NCI-H1417 treated with DMSO at 0.1 percent for 48 hours (cell line): Measurements from ENCODE around the gene PXK.
"Not testable (repeated sequence)": the region's sequence is repeated elsewhere in the genome, so short reads cannot be mapped to it uniquely, and the experiment has no call there.

Experiments used
- DNase-seq: peaks from one replicate; lab custom pipeline; 2025; lab: John Stamatoyannopoulos, UW

PXK gene

DNA sequence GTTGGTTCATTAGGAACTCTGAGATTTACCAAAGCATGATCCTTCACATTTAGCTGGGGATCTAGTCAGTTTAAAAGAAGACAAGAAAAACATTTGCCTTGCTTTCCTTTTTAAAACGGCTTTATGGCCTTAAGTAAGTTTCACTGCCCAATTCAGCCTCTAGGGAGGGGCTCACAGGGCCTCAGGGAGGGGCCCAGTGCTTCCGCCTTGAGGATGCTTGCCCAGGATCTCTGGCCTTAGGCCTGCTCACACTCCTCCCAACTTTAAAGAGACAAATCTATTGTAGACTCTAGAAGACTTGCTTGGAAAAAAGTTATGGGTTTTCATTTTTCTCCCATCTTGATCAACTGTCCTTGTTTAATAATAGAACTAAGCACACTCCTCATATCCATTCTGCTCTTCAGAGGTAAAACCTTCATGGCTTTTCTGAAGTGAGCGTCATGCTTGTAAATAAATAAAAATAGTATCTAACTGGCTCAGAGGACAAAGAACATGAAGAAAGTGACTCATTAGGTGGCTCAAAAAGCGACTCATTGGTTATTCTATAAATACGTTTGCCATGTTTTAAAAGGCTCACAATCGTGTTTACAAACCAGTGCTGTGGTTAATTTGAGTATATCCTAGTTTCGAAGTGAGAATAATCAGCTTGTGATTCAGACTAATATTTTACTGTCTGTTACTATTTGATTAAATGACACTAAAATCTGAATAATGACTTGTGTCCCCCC, 87.3 kb downstream of the PXK start:
- no peak for DNase-seq

DNA sequence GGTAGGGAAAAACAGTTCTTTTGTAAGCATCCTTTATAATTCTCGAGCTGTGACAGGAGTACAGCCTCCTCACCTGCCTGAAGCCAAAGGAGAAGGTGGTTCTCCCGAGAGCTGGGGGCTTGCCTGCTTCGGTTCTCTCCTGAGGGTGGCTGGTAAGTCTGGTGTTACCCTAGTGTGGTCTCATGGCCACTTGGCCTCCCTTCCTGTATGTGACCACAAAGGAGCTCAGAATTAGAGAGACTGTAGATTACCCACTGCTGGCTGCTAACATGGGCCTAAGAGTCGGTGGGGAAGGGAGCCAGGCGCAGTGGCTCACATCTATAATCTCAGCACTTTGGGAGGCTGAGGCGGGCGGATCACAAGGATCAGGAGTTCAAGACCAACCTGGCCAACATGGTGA, 88.3 kb downstream of the PXK start:
- no peak for DNase-seq

DNA sequence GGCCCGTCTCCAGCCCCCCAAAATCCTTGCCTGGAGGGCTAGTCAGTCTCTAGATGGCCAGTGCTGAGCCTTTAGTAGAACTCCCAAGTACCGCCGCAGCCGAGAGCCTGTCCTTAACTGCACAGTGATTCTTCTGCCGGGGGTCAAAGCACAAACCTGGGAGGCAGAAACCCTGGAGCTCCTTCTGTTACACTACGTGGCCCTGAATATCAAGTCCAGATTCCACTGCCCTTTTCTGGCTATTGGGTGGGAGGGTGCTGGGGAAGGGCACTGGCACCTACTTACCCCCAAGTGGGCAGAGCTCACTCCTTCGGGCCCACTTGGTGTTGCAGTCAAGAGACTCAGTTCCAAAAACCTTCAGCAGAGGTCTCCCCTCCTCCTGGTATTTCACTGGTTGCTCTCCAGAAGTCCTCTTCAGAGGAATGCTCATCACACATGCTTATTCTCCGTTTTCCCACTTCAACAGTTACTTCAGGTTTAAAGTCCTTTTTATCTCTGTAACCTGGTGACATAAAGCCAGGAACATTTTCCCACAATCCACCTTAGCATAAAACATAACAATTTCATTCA, 90.1 kb downstream of the PXK start:
- DNase-seq, result no peak

DNA sequence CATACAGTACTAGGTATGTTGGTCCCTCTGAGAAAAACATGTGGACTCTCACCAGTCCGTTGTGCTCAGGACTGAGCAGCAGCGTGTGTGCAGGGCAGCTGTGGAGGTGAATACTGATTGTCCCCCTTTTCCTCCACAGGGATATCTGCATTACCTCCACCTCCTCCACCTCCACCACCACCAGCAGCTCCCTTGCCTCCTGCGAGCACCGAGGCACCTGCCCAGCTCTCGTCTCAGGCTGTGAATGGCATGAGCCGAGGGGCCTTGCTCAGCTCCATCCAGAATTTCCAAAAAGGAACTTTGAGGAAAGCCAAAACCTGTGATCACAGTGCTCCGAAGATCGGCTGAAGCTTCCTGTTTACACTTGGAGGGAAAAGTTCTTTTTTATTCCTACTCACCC, 91.9 kb downstream of the PXK start:
- no peak for DNase-seq

DNA sequence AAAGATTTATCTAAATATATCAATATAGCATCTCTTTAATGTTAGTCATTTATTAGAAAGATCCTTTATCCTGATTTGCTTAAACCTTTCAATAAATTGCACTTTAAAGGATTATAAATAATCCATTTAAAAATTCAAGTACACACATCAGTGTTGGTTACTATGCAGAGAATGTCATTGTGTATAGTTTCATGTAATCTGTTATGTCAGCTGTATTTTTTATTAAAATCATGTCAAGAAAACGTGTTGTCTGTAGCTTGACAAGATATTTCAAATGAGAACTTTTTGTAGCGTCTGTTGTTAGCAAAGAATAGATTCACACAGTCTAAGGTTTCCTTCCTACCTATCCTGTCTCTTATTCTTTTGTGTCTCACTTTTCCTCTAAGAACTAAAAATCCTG, 93.1 kb downstream of the PXK start:
- DNase-seq, result no peak

DNA sequence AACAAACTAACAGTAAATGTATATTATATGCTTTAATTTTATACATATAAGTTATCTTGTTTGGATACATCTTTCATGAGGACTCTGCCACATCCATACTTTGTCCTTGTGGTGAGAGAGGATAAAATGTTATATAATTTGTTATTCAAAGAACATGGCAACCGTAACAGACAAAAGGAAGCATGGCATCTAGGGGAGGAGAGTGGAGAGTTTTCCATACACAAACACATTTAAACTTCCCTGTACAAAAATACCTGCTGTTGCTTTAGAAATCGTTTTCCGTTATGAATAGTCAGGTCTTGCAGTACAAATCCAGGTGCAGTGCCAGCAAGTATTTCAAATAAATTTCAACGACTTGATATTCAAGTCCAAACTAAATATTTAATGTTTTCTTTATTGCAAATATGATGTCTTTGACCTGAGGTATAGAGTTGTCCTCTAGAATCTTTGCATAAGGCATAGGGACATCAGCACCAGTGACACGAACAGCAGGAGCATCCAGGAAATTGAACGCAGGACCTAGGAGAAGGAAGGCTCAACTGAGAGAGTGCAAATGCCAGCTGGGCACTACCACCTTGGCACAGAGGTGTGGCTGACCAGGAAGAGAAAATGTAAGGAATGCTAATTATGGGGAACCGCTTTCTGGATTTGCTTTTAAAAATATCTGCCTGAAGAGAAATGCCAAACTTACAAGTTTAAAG, 95.1 kb downstream of the PXK start:
- no peak for DNase-seq

DNA sequence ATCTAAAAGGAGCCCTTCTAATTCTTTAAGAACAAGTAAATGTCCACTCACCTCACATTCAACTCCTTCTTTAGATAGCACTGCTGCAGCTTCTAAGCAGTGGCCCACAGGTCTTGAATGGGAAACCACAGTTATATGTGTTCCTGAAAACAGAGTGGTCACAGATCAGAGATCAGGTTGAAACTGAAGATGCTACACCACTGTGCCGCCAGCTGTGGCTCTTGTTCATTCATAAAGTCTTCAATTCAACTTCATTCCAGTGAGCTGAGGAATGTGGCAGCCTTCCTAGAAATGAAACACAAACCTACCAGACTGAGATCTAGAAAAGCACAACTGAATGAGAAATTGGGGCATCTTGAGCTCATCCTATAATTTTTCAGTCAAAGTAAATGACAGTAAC, 97.0 kb downstream of the PXK start:
- no peak for DNase-seq

DNA sequence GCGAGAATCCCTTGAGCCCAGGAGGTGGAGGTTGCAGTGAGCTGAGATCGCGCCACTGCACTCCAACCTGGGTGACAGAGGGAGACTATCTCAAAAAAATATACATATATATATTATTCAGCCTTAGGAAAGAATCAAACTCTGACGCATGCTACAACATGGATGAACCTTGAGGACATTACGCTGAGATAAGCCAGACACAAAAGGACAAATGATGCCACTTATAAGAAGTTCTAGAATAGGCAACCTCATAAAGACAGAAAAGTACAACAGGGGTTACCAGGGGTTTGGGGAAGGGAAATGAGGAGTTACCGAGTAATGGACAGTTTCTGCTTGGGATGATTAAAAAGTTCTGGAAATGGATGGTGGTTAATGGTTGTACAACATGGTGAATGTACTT, 100.2 kb downstream of the PXK start:
- DNase-seq, result no peak

DNA sequence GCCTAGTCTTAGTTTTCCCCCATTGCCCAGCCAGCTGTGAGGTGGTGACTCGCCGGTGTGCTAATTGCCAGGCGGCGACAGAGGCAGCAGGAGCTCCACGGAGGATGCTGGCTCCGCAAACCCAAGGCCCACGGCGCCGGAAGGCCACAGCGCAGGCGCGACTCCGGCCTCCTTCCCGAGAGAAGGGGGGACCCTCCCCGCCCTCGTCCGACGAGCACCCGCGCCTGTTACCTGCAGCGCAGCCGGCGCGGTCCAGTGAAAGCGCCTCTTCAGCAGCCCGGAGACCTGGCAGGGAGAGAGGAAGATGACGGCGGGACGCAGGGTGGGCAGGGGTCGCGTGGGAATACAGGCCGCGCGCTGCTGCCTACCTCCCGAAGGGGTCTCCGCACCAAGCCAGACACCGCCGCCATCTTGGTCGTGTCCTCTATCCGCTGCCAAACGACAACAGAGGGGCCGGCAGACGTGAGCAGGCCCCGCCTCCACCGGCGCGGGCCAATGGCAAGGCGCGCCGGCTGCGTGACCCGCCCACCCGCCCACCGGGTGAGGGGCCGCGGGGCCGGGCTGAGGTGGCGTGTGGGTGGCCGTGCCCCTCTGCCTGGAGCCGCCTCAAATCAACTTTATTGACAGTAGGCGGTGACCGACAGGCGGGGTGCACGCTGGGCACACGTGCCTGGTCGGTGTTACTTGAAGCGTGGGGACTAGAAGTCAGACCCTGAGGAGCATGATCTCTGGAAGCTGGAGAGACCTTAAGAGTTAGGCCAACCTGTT, 100.9 kb downstream of the PXK start, which contains the start of gene PDHB:
PDHB (minus strand) TSS at position 433 of the 768 bp plus-strand sequence; CDS start at position 410, 23 bp downstream.
- peak; percentile 35 for DNase-seq

DNA sequence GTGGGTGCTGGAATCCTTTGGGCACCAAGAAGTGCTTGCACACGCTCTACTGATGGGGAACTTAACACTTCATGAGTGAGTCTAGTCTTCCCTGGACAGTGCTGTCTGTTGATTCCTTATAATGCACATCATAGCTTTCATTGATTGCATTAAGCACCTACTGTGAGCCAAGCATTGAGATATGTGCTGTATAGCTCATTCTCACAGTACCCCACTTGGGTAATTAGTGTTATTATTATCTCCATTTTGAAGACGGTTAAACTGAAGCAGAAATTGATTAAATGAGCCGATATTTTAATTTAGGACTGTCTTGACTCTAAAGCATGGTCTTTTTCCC, 101.4 kb downstream of the PXK start:
- no peak for DNase-seq

DNA sequence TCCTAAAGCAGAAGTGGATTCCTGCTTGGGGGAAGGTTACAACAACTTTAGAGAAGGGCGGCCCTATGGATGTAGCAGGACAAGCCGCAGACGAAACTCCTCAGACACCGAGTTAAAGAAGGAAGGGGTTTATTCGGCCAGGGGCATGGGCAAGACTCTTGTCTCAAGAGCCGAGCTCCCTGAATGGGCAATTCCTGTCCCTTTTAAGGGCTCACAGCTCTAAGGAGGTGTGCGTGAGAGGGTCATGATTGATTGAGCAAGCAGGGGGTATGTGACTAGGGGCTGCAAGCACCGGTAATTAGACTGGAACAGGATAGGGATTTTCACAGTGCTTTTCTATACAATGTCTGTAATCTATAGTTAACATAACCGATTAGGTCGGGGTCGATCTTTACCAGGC, 101.8 kb downstream of the PXK start:
- no peak for DNase-seq

DNA sequence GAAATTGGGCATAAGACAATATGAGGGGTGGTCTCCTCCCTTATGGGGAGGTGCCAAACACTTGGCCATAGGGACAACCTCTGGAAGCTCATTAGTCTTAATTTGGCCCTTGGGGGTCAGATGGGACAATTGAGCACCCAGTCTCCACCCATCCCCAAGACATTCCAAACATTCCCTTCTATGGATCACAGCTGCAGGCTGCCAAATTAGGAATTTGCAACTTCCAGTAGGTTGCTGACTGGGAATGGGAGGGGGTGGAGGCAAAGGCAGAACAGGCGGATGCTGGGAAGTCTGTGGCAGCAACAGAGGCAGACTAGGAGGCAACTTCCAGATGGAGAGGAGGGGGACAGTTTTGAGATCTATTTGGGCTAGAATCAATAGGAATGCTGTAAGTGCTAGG, 102.3 kb downstream of the PXK start:
- no peak for DNase-seq

DNA sequence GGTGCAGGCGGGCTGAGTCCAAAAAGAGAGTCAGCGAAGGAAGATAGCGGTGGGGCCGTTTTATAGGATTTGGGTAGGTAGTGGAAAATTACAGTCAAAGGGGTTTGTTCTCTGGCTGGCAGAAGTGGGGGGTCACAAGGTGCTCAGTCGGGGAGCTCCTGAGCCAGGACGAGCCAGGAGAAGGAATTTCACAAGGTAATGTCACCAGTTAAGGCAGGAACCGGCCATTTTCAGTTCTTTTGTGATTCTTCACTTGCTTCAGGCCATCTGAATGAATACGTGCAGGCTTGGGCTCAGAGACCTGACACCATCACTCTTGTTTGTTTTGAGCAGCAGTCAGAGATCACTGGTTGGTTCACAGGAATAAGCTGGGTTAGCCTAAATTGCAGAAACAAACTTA, 104.6 kb downstream of the PXK start:
- not testable (repeated sequence) for DNase-seq

DNA sequence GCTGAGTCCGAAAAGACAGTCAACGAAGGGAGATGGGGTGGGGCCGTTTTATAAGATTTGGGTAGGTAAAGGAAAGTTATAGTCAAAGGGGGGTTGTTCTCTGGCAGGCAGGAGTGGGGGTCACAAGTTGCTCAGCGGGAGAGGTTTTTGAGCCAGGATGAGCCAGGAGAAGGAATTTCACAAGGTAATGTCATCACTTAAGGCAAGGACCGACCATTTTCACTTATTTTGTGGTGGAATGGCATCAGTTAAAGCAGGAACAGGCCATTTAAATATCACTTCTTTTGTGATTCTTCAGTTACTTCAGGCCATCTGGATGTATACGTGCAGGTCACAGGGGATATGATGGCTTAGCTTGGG, 108.3 kb downstream of the PXK start:
- not testable (repeated sequence) for DNase-seq

DNA sequence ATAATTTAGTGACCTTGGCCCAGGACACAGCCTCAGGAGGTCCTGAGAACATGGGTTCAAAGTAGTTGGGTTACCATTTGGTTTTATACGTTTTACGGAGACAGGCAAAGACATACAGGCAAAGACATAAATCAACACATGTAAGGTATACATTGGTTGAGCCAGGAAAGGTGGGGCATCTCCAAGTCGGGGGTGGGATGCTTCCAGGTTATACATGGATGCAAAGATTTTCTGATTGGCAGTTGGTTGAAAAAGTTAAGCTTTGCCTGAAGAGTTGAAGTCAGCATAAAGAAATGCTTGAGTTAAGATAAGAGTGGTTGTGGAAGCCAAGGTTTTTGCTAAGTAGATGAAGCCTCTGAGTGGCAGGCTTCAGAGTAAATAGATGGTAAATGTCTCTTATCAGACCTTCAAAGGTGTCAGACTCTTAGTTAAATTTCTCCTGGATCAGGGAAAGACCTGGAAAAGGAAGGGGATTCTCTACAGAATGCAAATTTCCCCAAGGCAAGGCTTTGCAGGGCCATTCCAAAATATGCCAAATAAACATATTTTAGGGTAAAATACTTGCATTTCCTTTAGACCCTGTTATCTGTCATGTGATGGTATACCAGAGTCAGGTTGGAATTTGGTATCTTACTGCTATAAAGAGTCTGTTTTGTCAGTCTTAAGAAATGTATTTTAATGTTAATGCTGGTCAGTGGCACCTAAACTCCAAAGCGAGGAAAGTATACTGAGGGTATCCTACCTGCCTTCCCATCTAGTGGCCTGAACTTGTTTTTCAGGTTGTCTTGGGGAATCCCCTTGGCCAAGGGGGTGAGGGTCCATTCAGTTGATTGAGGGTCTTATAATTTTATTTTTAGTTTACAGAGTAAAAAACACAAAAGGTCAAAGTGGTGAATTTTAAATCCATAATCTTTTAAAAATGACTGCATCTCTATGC, 109.1 kb downstream of the PXK start:
- DNase-seq, result no peak

DNA sequence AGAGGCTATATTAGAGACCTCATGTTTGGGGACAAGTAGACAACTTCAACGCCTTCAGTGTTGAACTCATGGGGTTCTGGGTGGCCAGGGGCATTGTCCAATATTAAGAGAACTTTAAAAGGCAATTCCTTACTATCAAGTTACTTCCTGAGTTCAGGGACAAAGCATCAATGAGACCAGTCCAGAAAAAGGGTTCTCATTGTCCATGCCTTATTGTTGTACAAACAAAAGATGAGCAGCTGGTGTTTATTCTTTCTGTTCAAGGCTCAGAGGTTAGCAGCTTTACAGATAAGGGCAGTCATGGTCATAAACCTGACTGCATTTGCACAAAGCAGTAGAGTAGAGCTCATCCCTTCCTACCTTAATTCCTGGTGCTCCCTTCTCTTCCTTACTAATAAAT, 119.5 kb downstream of the PXK start:
- no peak for DNase-seq

DNA sequence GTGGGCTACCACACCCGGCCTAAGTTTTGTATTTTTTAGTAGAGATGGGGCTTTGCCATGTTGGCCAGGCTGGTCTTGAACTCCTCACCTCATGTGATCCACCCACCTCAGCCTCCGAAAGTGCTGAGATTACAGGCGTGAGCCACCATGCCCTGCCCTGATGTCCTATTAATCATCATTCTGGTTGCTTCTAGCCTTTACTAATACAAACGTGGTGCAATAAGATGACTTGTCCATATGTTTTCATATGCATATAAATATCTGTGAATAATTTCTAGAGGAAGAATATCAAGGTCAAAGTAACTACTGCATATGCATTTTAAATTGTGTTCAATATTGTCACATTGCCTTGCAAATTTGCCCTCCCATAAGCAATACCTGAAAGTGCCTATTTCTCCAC, 126.5 kb downstream of the PXK start:
- no peak for DNase-seq

DNA sequence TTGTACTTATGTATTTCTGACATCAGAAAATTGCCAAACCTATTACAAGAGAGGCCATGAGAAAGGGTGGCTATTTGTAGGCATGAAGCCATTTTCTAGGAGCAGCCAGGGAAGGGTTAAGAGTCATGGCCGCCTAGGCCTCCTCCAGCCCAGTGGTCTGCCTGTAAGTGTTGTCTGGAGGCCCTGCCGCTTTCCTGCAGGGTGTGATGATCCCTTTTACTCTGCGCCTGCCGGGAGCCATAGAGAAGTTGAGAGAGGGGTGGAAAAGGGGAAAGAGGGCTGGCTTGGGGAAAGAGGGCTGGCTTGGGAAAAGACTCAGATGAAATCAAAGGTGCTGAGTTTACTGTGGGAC, 130.1 kb downstream of the PXK start:
- no peak for DNase-seq

DNA sequence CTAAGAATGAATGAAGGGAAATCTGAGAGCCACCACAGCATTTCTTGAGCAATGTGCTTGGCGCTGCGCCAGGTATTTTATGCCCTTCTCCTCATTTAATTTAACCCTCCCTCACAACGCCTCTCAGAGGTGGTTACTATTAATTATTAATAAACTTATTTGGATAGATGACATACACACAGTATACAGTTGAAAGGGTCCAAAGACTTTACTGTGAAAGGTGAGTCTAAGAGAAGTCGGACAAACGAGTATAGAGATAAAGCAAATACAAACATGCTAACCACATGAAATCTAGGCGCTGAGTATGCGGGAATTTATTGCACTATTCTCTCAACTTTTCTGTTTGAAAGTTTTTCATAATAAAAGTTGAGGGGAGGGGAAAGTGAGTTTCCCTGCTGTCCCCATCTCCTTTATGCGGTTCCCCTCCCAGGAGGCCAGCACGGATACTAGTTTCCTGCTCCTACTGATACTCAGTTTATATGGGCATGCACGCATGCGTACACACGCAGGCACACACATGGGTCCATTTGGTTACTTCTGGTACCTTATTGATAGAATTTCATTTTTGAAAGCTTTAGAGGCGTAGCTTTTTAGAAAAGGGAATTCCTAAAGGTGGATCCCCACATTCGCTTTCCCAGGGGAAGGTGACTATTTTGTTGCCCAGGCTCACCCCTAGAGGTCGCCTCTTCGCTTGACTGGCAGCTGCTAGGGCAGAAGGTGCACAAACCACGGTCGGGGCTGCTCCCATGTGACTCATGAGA, 130.7 kb downstream of the PXK start:
- DNase-seq, result no peak

DNA sequence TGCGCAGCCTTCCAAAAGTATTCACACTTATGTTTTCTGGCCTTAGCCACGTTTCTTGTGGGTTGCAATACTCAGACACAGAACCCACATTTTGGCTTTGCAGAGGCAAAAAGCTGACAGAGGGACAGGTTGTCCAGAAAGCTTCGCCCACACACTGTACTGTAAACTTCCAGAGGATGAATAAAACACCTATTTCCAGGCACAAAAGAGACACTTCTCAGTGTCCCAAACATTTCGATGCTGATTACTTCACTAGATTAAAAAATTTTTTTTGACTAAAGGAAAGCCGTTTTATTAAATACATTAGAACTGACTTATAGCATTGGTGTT, 131.2 kb downstream of the PXK start:
- no peak for DNase-seq

DNA sequence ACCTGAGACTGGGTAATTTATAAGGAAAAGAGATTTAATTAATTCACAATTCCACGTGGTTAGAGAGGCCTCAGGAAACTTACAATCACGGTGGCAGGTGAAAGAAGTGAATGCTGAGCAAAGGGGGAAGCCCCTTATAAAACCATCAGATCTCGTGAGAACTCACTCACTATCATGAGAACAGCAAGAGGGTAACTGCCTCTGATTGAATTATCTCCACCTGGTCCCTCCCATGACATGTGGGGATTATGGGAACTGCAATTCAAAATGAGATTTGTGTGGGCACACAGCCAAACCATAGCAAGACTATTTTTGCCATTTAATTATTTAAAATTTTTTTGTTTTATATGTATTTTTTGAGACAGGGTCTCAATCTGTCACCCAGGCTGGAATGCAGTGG, 132.2 kb downstream of the PXK start:
- no peak for DNase-seq
